Measurements from ENCODE around the gene KIAA1671. TPM values are rescaled to one million over a fixed set of nuclear protein-coding genes. Genes with fewer than 3 reads are reported as not detected.

KIAA1671 gene
- total and polyA plus RNA-seq, 2 of the 13 experiments (the other 11 are each of a cell fraction or from before 2014, with no cell fraction given) = 13.5 to 13.6 TPM

DNA sequence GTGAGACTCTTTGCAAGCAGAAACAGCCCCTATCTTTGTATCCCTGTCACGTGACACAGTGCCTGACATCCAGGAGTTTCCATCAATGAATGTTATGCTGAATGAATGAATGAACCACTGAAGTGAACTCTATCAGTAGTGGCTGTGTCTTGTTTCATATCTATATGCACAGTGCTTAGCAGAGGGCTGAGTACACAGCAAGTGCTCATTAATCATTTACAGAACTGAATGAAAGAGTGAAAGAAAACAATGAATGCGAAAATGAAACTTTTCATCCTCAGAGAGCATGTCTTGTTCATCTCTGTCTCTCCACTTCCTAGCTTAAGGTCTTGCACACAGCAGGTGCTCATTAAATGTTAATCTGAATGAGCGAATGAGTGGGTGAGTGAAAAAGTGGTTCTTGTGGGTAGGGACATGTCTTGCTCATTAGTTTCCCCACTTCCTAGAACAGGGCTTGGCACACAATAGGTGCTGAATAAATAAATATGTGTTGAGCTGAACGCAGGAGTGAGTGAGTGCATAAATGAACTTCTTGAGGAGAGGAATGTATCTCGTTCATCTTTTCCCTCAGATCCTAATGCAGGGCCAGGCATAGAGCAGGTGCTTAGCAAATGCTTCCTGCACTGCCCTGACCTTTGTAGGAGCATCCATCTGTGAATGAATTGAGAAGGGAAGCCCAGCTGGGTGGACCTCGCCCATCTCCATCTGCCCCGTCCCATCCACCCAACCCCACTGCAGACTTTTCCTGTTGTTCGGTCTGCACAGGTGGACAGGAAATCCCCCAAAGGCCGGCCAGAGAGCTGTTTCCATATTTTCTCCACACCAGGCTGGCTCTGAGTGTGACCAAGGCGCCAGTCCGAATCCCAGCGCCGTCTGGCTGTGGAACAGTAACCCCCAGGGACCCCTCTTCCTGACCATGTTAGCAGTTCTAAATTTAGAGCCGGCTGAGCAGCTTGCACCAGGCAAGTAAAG, 133.7 kb downstream of the KIAA1671 start (continued):
- TF ChIP-seq, protein P1, sequence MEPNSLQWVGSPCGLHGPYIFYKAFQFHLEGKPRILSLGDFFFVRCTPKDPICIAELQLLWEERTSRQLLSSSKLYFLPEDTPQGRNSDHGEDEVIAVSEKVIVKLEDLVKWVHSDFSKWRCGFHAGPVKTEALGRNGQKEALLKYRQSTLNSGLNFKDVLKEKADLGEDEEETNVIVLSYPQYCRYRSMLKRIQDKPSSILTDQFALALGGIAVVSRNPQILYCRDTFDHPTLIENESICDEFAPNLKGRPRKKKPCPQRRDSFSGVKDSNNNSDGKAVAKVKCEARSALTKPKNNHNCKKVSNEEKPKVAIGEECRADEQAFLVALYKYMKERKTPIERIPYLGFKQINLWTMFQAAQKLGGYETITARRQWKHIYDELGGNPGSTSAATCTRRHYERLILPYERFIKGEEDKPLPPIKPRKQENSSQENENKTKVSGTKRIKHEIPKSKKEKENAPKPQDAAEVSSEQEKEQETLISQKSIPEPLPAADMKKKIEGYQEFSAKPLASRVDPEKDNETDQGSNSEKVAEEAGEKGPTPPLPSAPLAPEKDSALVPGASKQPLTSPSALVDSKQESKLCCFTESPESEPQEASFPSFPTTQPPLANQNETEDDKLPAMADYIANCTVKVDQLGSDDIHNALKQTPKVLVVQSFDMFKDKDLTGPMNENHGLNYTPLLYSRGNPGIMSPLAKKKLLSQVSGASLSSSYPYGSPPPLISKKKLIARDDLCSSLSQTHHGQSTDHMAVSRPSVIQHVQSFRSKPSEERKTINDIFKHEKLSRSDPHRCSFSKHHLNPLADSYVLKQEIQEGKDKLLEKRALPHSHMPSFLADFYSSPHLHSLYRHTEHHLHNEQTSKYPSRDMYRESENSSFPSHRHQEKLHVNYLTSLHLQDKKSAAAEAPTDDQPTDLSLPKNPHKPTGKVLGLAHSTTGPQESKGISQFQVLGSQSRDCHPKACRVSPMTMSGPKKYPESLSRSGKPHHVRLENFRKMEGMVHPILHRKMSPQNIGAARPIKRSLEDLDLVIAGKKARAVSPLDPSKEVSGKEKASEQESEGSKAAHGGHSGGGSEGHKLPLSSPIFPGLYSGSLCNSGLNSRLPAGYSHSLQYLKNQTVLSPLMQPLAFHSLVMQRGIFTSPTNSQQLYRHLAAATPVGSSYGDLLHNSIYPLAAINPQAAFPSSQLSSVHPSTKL (CRISPR knock-in tag; IDR thresholded peaks at IDR 0.05) = peak; percentile 48; the same call in 1 of the 2 replicates
- TF ChIP-seq, protein P2, sequence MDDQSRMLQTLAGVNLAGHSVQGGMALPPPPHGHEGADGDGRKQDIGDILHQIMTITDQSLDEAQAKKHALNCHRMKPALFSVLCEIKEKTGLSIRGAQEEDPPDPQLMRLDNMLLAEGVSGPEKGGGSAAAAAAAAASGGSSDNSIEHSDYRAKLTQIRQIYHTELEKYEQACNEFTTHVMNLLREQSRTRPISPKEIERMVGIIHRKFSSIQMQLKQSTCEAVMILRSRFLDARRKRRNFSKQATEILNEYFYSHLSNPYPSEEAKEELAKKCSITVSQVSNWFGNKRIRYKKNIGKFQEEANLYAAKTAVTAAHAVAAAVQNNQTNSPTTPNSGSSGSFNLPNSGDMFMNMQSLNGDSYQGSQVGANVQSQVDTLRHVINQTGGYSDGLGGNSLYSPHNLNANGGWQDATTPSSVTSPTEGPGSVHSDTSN (CRISPR knock-in tag; IDR thresholded peaks at IDR 0.05; ENCODE audit: borderline replicate concordance) = no peak
- TF ChIP-seq, protein P3, sequence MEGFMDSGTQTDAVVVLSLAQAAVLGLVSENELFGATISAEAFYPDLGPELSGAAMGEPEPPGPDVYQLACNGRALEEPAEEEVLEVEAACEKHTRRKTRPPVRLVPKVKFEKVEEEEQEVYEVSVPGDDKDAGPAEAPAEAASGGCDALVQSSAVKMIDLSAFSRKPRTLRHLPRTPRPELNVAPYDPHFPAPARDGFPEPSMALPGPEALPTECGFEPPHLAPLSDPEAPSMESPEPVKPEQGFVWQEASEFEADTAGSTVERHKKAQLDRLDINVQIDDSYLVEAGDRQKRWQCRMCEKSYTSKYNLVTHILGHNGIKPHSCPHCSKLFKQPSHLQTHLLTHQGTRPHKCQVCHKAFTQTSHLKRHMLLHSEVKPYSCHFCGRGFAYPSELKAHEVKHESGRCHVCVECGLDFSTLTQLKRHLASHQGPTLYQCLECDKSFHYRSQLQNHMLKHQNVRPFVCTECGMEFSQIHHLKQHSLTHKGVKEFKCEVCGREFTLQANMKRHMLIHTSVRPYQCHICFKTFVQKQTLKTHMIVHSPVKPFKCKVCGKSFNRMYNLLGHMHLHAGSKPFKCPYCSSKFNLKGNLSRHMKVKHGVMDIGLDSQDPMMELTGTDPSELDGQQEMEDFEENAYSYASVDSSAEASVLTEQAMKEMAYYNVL (CRISPR knock-in tag; IDR thresholded peaks at IDR 0.05; ENCODE audit: borderline replicate concordance) = peak; percentile 99
- TF ChIP-seq CCAR2 (optimal IDR thresholded peaks at IDR 0.05; ENCODE audit: low read depth, low read length) (no peak), FOXA3 (CRISPR knock-in tag; IDR thresholded peaks at IDR 0.05) (peak; percentile 72), ZNF225 (CRISPR knock-in tag; IDR thresholded peaks at IDR 0.05) (no peak), FLYWCH1 (CRISPR knock-in tag; IDR thresholded peaks at IDR 0.05) (no peak), MATR3 (CRISPR knock-in tag; IDR thresholded peaks at IDR 0.05) (no peak), ADNP (CRISPR knock-in tag; IDR thresholded peaks at IDR 0.05) (0 out of 2 replicates have a peak, but pooled peaks have one; percentile 22), AHR (CRISPR knock-in tag; IDR thresholded peaks at IDR 0.05) (no peak), SALL1 (CRISPR knock-in tag; IDR thresholded peaks at IDR 0.05) (peak; percentile 11; the same call in 1 of the 2 replicates), RCOR2 (CRISPR knock-in tag; IDR thresholded peaks at IDR 0.05) (0 out of 2 replicates have a peak, but pooled peaks have one; percentile 18)
- TF ChIP-seq, protein P4, sequence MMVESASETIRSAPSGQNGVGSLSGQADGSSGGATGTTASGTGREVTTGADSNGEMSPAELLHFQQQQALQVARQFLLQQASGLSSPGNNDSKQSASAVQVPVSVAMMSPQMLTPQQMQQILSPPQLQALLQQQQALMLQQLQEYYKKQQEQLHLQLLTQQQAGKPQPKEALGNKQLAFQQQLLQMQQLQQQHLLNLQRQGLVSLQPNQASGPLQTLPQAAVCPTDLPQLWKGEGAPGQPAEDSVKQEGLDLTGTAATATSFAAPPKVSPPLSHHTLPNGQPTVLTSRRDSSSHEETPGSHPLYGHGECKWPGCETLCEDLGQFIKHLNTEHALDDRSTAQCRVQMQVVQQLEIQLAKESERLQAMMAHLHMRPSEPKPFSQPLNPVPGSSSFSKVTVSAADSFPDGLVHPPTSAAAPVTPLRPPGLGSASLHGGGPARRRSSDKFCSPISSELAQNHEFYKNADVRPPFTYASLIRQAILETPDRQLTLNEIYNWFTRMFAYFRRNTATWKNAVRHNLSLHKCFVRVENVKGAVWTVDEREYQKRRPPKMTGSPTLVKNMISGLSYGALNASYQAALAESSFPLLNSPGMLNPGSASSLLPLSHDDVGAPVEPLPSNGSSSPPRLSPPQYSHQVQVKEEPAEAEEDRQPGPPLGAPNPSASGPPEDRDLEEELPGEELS (CRISPR knock-in tag; IDR thresholded peaks at IDR 0.05) = peak; percentile 57; the same call in 1 of the 2 replicates
- TF ChIP-seq, protein P5, sequence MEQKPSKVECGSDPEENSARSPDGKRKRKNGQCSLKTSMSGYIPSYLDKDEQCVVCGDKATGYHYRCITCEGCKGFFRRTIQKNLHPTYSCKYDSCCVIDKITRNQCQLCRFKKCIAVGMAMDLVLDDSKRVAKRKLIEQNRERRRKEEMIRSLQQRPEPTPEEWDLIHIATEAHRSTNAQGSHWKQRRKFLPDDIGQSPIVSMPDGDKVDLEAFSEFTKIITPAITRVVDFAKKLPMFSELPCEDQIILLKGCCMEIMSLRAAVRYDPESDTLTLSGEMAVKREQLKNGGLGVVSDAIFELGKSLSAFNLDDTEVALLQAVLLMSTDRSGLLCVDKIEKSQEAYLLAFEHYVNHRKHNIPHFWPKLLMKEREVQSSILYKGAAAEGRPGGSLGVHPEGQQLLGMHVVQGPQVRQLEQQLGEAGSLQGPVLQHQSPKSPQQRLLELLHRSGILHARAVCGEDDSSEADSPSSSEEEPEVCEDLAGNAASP (CRISPR knock-in tag; IDR thresholded peaks at IDR 0.05; ENCODE audit: borderline replicate concordance) = 0 out of 2 replicates have a peak, but pooled peaks have one; percentile 10
- TF ChIP-seq, protein P6, sequence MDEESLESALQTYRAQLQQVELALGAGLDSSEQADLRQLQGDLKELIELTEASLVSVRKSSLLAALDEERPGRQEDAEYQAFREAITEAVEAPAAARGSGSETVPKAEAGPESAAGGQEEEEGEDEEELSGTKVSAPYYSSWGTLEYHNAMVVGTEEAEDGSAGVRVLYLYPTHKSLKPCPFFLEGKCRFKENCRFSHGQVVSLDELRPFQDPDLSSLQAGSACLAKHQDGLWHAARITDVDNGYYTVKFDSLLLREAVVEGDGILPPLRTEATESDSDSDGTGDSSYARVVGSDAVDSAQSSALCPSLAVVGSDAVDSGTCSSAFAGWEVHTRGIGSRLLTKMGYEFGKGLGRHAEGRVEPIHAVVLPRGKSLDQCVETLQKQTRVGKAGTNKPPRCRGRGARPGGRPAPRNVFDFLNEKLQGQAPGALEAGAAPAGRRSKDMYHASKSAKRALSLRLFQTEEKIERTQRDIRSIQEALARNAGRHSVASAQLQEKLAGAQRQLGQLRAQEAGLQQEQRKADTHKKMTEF (CRISPR knock-in tag; IDR thresholded peaks at IDR 0.05) = no peak
